GM12878 (cell line): ENCODE data around the gene FTO. TPM values are rescaled to one million over a fixed set of nuclear protein-coding genes. Genes with fewer than 3 reads are reported as not detected.

Source experiments
- ATAC-seq: fragments of 200-7000 bp; cut with Tn5 transposase; 3 replicates; pipeline ENCODE4 v1.9.1; 2020; ENCODE audit warnings: mild to moderate bottlenecking, moderate library complexity
- BruUV-seq: library from RNA; stranded (reverse); fragments of 400-500 nt; replicated peaks from 2 replicates; lab custom pipeline; 2021; lab: Mats Ljungman, UMichigan
- CTCF ChIA-PET: fragments of 300-600 bp; sonication (Branson Sonifier 250); formaldehyde crosslinking; extraction: SDS; loops from one replicate; lab custom pipeline; 2021; ENCODE audit warnings: inconsistent platforms; lab: Yijun Ruan, JAX
- POLR2A ChIA-PET: fragments of 350-600 bp; formaldehyde crosslinking; extraction: SDS; loops from one replicate; lab custom pipeline; 2021; ENCODE audit warnings: inconsistent platforms; lab: Charles Lee
- RAD21 ChIA-PET: fragments of 300-600 bp; sonication (Branson Sonifier 250); formaldehyde crosslinking; loops from one replicate; lab custom pipeline; 2023; ENCODE audit warnings: antibody characterized with exemption; ENCODE audit not compliant: unreplicated experiment; lab: Charles Lee
- SMC1A ChIA-PET: fragments of 300-600 bp; sonication (Branson Sonifier 250); formaldehyde crosslinking; loops from one replicate; lab custom pipeline; 2023; ENCODE audit not compliant: unreplicated experiment, uncharacterized antibody; lab: Charles Lee
- DNase-seq: peaks from one replicate; pipeline ENCODE4 v3.0.0-alpha.2; 2011; ENCODE audit warnings: low read depth, low spot score
- FAIRE-seq: peaks from 3 replicates; lab custom pipeline; 2011; peaks lifted over from hg19 to GRCh38; lab: Jason Lieb, UNC
- H2AFZ ChIP-seq: 2 replicates; pipeline ENCODE4 v1.6.0; 2011; ENCODE audit warnings: low read depth, low read length, control low read depth; ENCODE audit not compliant: control insufficient read depth
- H3K27ac ChIP-seq: 2 replicates; pipeline ENCODE4 v1.5.1; 2011; ENCODE audit warnings: control low read depth; ENCODE audit not compliant: control insufficient read depth, insufficient read depth
- H3K27me3 ChIP-seq, 2 experiments: replicated peaks in 1 of 2; 2 replicates each; pipeline versions ENCODE4 v1.6.0 to v1.6.1; 2011; ENCODE audit warnings: low read length in 1 of 2; ENCODE audit not compliant: control insufficient read depth in 2 of 2, insufficient read depth in 2 of 2
- H3K36me3 ChIP-seq, 2 experiments: 2 replicates each; pipeline ENCODE4 v1.5.1; 2011; ENCODE audit warnings: low read length in 1 of 2; ENCODE audit not compliant: control insufficient read depth in 2 of 2, insufficient read depth in 2 of 2
- H3K4me1 ChIP-seq: 2 replicates; pipeline ENCODE4 v1.6.1; 2011; ENCODE audit warnings: mild to moderate bottlenecking, low read length, moderate library complexity, mixed read lengths; ENCODE audit not compliant: control insufficient read depth, insufficient read depth
- H3K4me2 ChIP-seq: 2 replicates; pipeline ENCODE4 v1.6.0; 2011; ENCODE audit warnings: control low read depth; ENCODE audit not compliant: control insufficient read depth, insufficient read depth
- H3K4me3 ChIP-seq: fragments of 200-600 bp; sonication (generic); 2 replicates; pipeline ENCODE4 v1.5.1; 2016
- H3K79me2 ChIP-seq: 2 replicates; pipeline ENCODE4 v1.6.0; 2011; ENCODE audit warnings: low read length; ENCODE audit not compliant: control insufficient read depth, insufficient read depth
- H3K9ac ChIP-seq: 2 replicates; pipeline ENCODE4 v1.8.0; 2011; ENCODE audit warnings: low read length, control low read depth, mixed read lengths; ENCODE audit not compliant: control insufficient read depth, insufficient read depth
- H3K9me3 ChIP-seq: replicated peaks from 3 replicates; pipeline ENCODE4 v1.5.1; 2011; ENCODE audit warnings: mild to moderate bottlenecking, low read length; ENCODE audit not compliant: control insufficient read depth, insufficient read depth
- H4K20me1 ChIP-seq: 2 replicates; pipeline ENCODE4 v1.6.0; 2011; ENCODE audit not compliant: control insufficient read depth, insufficient read depth
- BCL11A ChIP-seq: IDR thresholded peaks from 2 replicates; pipeline ENCODE4 v1.6.1; 2011; ENCODE audit warnings: low read depth, low read length
- BCL3 ChIP-seq: IDR thresholded peaks from 2 replicates; pipeline ENCODE4 v1.6.1; 2011; ENCODE audit warnings: borderline replicate concordance, low read depth, mild to moderate bottlenecking, moderate library complexity, low read length; ENCODE audit not compliant: insufficient read depth, poor library complexity, severe bottlenecking
- CBX5 ChIP-seq: sonication (generic); IDR thresholded peaks from 2 replicates; pipeline ENCODE4 v1.6.1; 2016; ENCODE audit warnings: low read depth, moderate library complexity, mild to moderate bottlenecking, inconsistent platforms
- ESRRA ChIP-seq: IDR thresholded peaks from 2 replicates; pipeline ENCODE4 v1.6.1; 2012; ENCODE audit warnings: mild to moderate bottlenecking, low read length, improper control_type of control experiment
- IKZF1 ChIP-seq: fragments of 450-650 bp; conservative IDR thresholded peaks from 2 replicates; pipeline ENCODE4 v1.6.1; 2017; ENCODE audit warnings: antibody characterized with exemption, mild to moderate bottlenecking
- MYB ChIP-seq: fragments of 150-350 bp; IDR thresholded peaks from 2 replicates; pipeline ENCODE4 v1.6.1; 2014; ENCODE audit warnings: mild to moderate bottlenecking, low read depth, low read length, borderline replicate concordance
- NFIC ChIP-seq: IDR thresholded peaks from 2 replicates; pipeline ENCODE4 v1.6.1; 2012; ENCODE audit warnings: low read depth, mild to moderate bottlenecking, inconsistent platforms, low read length, moderate library complexity
- POLR2AphosphoS5 ChIP-seq: IDR thresholded peaks from 2 replicates; pipeline ENCODE4 v1.6.1; 2011; ENCODE audit warnings: mild to moderate bottlenecking, low read length, inconsistent platforms
- POU2F2 ChIP-seq: IDR thresholded peaks from 3 replicates; pipeline ENCODE4 v1.6.1; 2011; ENCODE audit warnings: low read depth, mild to moderate bottlenecking, low read length, borderline replicate concordance
- SMAD1 ChIP-seq: fragments of 450-650 bp; IDR thresholded peaks from 2 replicates; pipeline ENCODE4 v1.6.1; 2018; ENCODE audit warnings: mild to moderate bottlenecking, low read depth; ENCODE audit not compliant: partially characterized antibody
- SMC3 ChIP-seq: IDR thresholded peaks from 2 replicates; pipeline ENCODE4 v1.6.1; 2011; ENCODE audit warnings: low read length, improper control_type of control experiment, borderline replicate concordance
- SPI1 ChIP-seq: IDR thresholded peaks from 2 replicates; pipeline ENCODE4 v1.6.1; 2011; ENCODE audit warnings: low read depth, mild to moderate bottlenecking, low read length, moderate library complexity, borderline replicate concordance; ENCODE audit not compliant: insufficient read depth
- SUPT20H ChIP-seq: IDR thresholded peaks from 2 replicates; pipeline ENCODE4 v1.6.1; 2011; ENCODE audit warnings: low read depth, mild to moderate bottlenecking, low read length, moderate library complexity, borderline replicate concordance; ENCODE audit not compliant: control insufficient read depth
- YBX1 ChIP-seq: fragments of 450-650 bp; IDR thresholded peaks from 2 replicates; pipeline ENCODE4 v1.6.1; 2016; ENCODE audit warnings: antibody characterized with exemption
- ZNF24 ChIP-seq: fragments of 450-650 bp; IDR thresholded peaks from 2 replicates; pipeline ENCODE4 v1.6.1; 2017; ENCODE audit warnings: antibody characterized with exemption, mild to moderate bottlenecking
- ZSCAN29 ChIP-seq: fragments of 450-650 bp; IDR thresholded peaks from 2 replicates; pipeline ENCODE4 v1.6.1; 2017; ENCODE audit warnings: mild to moderate bottlenecking, moderate library complexity
- WGBS: methylation state at CpG from one replicate; pipeline ENCODE4 v1.1.6; 2016; ENCODE audit warnings: low lambda C conversion rate; ENCODE audit not compliant: insufficient replicate concordance, insufficient coverage; ENCODE audit errors: missing lambda C conversion rate; 5-methylcytosine and 5-hydroxymethylcytosine counted together
- in situ Hi-C: fragments of 300-500 bp; cut with MboI; formaldehyde crosslinking; loops from 9 replicates; pipeline ENCODE4 v1.14.3; 2018; ENCODE audit warnings: mixed read lengths
- intact Hi-C: fragments of 100-400 bp; cut with micrococcal nuclease; formaldehyde crosslinking; loops from one replicate; pipeline ENCODE4 v1.14.2; 2022; ENCODE audit not compliant: unreplicated experiment
- polyA plus RNA-seq, 11 experiments: library from polyadenylated mRNA; depleted of rRNA in 4 of 11; unstranded in 6 of 11; stranded (reverse) in 5 of 11; fragments of >200 nt; fragmentation: Nextera tagmentation in 4 of 11; fragmentation: Illumina TruSeq in 1 of 11; extraction: Ambion mirVana in 4 of 11; extraction: Trizol in 1 of 11; gene quantifications; 1 replicate in 1 of 11; 2 replicates in 10 of 11; pipeline versions ENCODE4 v1.2.1 to v1.2.3, GENCODE V29; 2011 to 2016; ENCODE audit warnings: inconsistent platforms in 2 of 11, missing spikeins in 2 of 11, low read depth in 1 of 11
- total RNA-seq, 4 experiments: library from RNA; depleted of rRNA in 3 of 4; stranded (reverse); fragments of >200 nt in 3 of 4; fragmentation: Illumina TruSeq in 1 of 4; extraction: Trizol in 1 of 4; gene quantifications; 2 replicates each; pipeline versions ENCODE4 v1.2.1 to v1.2.3, GENCODE V29; 2013 to 2021
- TF ChIP-seq, protein P1 (sequence below): fragments of 450-650 bp; IDR thresholded peaks from 2 replicates; pipeline ENCODE4 v1.6.1; 2016; ENCODE audit warnings: mild to moderate bottlenecking, moderate library complexity, borderline replicate concordance
- TF ChIP-seq, protein P2 (sequence below): IDR thresholded peaks from 2 replicates; pipeline ENCODE4 v1.6.1; 2012; ENCODE audit warnings: low read depth, low read length, improper control_type of control experiment
- TF ChIP-seq, protein P3 (sequence below): fragments of 450-650 bp; IDR thresholded peaks from 2 replicates; pipeline ENCODE4 v1.6.1; 2014; ENCODE audit warnings: mild to moderate bottlenecking

The FTO gene
- total and polyA plus RNA-seq, 10 of the 15 experiments (the other 5 are each of a cell fraction or from before 2014, with no cell fraction given) = 20.1 to 55.0 (median 47.0) TPM

- intact Hi-C loops (no loop called here), in situ Hi-C loops (no loop called here)
- no peaks in the 10 kb centered on the region for H3K36me3 ChIP-seq
- ChIA-PET CTCF (no interaction called here), POLR2A (no interaction called here), RAD21 (no interaction called here), SMC1A (no interaction called here)
- FAIRE-seq (no peak), DNase-seq (no peak), ATAC-seq (no peak)
- no peak overlapping the region for H2AFZ ChIP-seq
- no peak overlapping the region for H3K4me2 ChIP-seq
- 96% methylated on average over 3 of the region's 3 CpGs for WGBS
- BruUV-seq = no TSS peak
- no peak overlapping the region for H3K4me3 ChIP-seq
- H3K27me3 ChIP-seq = no peaks in the 10 kb centered on the region
- H4K20me1 ChIP-seq = no peaks in the 10 kb centered on the region
- no peak overlapping the region for H3K27ac ChIP-seq
- no peaks in the 10 kb centered on the region for H3K4me1 ChIP-seq
- no peaks in the 10 kb centered on the region for H3K79me2 ChIP-seq
- no peak overlapping the region for H3K9ac ChIP-seq
- H3K9me3 ChIP-seq = peaks cover 3% of the 10 kb centered on the region; the same call in 2 of the 3 replicates
- no peak for TF ChIP-seq NFIC
- no peak for TF ChIP-seq MYB
- TF ChIP-seq, protein P1, sequence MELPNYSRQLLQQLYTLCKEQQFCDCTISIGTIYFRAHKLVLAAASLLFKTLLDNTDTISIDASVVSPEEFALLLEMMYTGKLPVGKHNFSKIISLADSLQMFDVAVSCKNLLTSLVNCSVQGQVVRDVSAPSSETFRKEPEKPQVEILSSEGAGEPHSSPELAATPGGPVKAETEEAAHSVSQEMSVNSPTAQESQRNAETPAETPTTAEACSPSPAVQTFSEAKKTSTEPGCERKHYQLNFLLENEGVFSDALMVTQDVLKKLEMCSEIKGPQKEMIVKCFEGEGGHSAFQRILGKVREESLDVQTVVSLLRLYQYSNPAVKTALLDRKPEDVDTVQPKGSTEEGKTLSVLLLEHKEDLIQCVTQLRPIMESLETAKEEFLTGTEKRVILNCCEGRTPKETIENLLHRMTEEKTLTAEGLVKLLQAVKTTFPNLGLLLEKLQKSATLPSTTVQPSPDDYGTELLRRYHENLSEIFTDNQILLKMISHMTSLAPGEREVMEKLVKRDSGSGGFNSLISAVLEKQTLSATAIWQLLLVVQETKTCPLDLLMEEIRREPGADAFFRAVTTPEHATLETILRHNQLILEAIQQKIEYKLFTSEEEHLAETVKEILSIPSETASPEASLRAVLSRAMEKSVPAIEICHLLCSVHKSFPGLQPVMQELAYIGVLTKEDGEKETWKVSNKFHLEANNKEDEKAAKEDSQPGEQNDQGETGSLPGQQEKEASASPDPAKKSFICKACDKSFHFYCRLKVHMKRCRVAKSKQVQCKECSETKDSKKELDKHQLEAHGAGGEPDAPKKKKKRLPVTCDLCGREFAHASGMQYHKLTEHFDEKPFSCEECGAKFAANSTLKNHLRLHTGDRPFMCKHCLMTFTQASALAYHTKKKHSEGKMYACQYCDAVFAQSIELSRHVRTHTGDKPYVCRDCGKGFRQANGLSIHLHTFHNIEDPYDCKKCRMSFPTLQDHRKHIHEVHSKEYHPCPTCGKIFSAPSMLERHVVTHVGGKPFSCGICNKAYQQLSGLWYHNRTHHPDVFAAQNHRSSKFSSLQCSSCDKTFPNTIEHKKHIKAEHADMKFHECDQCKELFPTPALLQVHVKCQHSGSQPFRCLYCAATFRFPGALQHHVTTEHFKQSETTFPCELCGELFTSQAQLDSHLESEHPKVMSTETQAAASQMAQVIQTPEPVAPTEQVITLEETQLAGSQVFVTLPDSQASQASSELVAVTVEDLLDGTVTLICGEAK = no peak
- TF ChIP-seq YBX1 = no peak
- TF ChIP-seq, protein P2, sequence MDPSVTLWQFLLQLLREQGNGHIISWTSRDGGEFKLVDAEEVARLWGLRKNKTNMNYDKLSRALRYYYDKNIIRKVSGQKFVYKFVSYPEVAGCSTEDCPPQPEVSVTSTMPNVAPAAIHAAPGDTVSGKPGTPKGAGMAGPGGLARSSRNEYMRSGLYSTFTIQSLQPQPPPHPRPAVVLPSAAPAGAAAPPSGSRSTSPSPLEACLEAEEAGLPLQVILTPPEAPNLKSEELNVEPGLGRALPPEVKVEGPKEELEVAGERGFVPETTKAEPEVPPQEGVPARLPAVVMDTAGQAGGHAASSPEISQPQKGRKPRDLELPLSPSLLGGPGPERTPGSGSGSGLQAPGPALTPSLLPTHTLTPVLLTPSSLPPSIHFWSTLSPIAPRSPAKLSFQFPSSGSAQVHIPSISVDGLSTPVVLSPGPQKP = no peak
- TF ChIP-seq SUPT20H = no peak
- TF ChIP-seq POU2F2 = no peak
- no peak for TF ChIP-seq BCL3
- TF ChIP-seq POLR2AphosphoS5 = no peak
- no peak for TF ChIP-seq SMC3
- no peak for TF ChIP-seq ESRRA
- TF ChIP-seq CBX5 = no peak
- no peak for TF ChIP-seq IKZF1
- TF ChIP-seq BCL11A = no peak
- TF ChIP-seq ZNF24 = no peak
- no peak for TF ChIP-seq ZSCAN29
- TF ChIP-seq, protein P3, sequence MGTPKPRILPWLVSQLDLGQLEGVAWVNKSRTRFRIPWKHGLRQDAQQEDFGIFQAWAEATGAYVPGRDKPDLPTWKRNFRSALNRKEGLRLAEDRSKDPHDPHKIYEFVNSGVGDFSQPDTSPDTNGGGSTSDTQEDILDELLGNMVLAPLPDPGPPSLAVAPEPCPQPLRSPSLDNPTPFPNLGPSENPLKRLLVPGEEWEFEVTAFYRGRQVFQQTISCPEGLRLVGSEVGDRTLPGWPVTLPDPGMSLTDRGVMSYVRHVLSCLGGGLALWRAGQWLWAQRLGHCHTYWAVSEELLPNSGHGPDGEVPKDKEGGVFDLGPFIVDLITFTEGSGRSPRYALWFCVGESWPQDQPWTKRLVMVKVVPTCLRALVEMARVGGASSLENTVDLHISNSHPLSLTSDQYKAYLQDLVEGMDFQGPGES = no peak
- no peak for TF ChIP-seq SPI1
- no peak for TF ChIP-seq SMAD1
These were observed 324.0 kb downstream of the FTO start for GRCh38 chr16:54027995-54028394.
